ENCODE measurements around the gene KRT5.

The KRT5 gene

DNA sequence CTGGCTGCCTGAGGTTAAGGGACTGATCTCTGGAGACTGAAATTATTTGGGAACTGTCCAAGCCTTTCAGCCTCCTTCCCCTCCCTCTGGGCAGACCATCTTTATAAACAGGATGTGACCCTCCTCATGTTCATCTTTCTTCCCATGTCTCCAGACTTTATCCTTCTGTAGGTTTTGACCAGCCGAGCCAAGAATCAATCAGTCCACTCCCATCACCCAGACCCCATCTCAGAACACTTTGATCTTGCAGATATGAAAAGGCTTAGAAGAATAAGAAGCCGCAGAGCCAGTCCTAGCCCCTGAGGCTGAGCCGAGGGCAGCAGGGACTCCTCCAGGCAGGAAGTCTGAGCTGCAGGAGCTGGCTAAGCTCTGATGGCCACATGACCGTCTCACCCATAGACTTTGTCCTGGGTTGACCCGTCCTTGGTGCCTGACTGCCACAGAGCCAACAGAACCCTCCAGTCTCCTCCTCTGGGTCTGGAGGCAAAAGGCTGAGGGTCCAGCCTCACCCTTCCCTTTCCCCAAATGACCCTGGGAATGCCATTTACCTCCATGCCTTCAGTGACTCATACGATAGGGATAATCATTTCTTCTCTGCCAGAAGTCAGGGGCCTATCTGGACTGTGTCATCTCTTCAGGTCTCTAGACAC is 31.1 kb upstream of the KRT5 start:
- Histone ChIP-seq H3K4me3 (replicated peaks; ENCODE audit: insufficient read depth, low read length) (no peak overlapping the region), H3K27ac (replicated peaks) (no peak overlapping the region), H3K27me3 (ENCODE audit: insufficient read depth, poor library complexity, severe bottlenecking) (no peaks in the 10 kb centered on the region)
- TF ChIP-seq, protein P1, sequence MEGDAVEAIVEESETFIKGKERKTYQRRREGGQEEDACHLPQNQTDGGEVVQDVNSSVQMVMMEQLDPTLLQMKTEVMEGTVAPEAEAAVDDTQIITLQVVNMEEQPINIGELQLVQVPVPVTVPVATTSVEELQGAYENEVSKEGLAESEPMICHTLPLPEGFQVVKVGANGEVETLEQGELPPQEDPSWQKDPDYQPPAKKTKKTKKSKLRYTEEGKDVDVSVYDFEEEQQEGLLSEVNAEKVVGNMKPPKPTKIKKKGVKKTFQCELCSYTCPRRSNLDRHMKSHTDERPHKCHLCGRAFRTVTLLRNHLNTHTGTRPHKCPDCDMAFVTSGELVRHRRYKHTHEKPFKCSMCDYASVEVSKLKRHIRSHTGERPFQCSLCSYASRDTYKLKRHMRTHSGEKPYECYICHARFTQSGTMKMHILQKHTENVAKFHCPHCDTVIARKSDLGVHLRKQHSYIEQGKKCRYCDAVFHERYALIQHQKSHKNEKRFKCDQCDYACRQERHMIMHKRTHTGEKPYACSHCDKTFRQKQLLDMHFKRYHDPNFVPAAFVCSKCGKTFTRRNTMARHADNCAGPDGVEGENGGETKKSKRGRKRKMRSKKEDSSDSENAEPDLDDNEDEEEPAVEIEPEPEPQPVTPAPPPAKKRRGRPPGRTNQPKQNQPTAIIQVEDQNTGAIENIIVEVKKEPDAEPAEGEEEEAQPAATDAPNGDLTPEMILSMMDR (IDR thresholded peaks at IDR 0.05; ENCODE audit: insufficient read depth, low read length), result no peak
- TF ChIP-seq SPI1 (IDR thresholded peaks at IDR 0.05; ENCODE audit: borderline replicate concordance, low read depth), result no peak
- TF ChIP-seq, protein P2, sequence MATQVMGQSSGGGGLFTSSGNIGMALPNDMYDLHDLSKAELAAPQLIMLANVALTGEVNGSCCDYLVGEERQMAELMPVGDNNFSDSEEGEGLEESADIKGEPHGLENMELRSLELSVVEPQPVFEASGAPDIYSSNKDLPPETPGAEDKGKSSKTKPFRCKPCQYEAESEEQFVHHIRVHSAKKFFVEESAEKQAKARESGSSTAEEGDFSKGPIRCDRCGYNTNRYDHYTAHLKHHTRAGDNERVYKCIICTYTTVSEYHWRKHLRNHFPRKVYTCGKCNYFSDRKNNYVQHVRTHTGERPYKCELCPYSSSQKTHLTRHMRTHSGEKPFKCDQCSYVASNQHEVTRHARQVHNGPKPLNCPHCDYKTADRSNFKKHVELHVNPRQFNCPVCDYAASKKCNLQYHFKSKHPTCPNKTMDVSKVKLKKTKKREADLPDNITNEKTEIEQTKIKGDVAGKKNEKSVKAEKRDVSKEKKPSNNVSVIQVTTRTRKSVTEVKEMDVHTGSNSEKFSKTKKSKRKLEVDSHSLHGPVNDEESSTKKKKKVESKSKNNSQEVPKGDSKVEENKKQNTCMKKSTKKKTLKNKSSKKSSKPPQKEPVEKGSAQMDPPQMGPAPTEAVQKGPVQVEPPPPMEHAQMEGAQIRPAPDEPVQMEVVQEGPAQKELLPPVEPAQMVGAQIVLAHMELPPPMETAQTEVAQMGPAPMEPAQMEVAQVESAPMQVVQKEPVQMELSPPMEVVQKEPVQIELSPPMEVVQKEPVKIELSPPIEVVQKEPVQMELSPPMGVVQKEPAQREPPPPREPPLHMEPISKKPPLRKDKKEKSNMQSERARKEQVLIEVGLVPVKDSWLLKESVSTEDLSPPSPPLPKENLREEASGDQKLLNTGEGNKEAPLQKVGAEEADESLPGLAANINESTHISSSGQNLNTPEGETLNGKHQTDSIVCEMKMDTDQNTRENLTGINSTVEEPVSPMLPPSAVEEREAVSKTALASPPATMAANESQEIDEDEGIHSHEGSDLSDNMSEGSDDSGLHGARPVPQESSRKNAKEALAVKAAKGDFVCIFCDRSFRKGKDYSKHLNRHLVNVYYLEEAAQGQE (IDR thresholded peaks at IDR 0.05; ENCODE audit: insufficient replicate concordance, low read depth), result no peak
- no peak for TF ChIP-seq GABPA (IDR thresholded peaks at IDR 0.05; ENCODE audit: low read depth)
- no peak for TF ChIP-seq POLR2AphosphoS5 (IDR thresholded peaks at IDR 0.05; ENCODE audit: low read depth)
- no peak for DNase-seq (ENCODE audit: low read depth in 1 of 2, low spot score in 1 of 2)

DNA sequence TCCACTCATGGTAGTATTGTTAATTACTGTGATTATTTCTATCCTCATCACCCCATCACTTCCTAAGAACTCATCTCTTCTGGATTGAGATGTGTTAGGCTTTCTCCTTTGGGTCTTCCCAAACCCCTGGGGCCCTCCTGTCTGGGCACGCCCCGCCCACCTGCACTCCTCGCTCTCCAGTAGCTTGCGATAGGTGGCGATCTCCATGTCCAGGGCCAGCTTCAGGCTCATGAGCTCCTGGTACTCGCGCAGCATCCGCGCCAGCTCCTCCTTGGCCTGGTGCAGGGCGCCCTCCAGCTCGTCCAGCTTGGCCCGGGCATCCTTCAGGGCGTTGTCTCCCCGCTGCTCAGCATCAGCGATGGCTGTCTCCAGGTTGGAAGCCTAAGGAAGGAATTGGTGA is 25.9 kb upstream of the KRT5 start:
- TF ChIP-seq, protein P1 (IDR thresholded peaks at IDR 0.05; ENCODE audit: insufficient read depth, low read length), result no peak
- TF ChIP-seq POLR2AphosphoS5 (IDR thresholded peaks at IDR 0.05; ENCODE audit: low read depth), result no peak
- TF ChIP-seq, protein P2 (IDR thresholded peaks at IDR 0.05; ENCODE audit: insufficient replicate concordance, low read depth), result no peak
- no peak overlapping the region for H3K4me3 ChIP-seq (replicated peaks; ENCODE audit: insufficient read depth, low read length)
- no peak for DNase-seq (ENCODE audit: low read depth in 1 of 2, low spot score in 1 of 2)
- H3K27me3 ChIP-seq (ENCODE audit: insufficient read depth, poor library complexity, severe bottlenecking), result no peaks in the 10 kb centered on the region
- H3K27ac ChIP-seq (replicated peaks), result no peak overlapping the region

DNA sequence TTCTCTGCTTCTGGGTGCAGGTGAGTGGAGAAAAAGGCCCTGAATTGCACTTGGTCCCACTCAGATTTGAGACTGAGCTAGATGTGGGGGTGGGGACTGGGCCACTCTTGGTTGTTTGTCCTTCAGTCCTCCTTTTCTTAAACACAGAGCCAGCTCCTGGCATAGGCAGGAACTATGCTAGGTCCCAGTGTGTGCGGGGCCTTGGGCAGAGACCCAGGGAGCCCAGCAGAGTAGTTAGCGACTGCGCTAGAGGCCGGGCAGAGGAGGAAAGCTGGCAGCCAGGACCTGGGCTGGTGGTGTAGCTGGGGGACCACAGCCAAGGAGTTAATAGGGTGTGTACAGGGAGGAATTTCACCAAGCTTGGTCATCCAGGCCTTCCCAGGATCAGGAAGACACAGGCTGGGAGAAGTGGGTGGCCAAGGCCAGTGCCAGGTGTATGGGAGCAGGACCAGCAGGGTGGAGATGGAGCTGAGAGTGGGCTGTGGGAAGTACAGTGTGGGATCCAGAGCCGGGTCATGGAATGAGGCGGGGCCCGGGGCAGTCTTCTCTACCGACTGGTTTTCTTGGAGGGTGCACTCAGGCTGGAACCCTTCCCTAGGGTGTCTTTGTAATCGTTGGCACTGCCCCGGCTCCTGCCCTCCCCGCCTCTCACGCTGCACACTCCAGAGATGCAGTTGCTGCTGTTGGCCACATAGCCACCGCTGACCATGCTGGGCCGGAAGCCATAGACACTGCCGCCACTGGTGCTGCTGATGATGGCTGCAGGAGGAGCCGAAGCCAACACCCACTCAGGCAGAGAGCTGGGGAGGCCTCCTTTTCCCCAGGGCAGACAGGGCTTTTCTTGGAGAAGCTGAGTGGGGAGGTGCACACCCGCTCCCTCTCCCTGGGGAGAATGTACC is 24.0 kb upstream of the KRT5 start:
- no peak overlapping the region for H3K27ac ChIP-seq (replicated peaks)
- no peaks in the 10 kb centered on the region for H3K27me3 ChIP-seq (ENCODE audit: insufficient read depth, poor library complexity, severe bottlenecking)
- no peak for DNase-seq (ENCODE audit: low read depth in 1 of 2, low spot score in 1 of 2)
- H3K4me3 ChIP-seq (replicated peaks; ENCODE audit: insufficient read depth, low read length), result no peak overlapping the region
- TF ChIP-seq, protein P1 (IDR thresholded peaks at IDR 0.05; ENCODE audit: insufficient read depth, low read length), result no peak
- TF ChIP-seq POLR2AphosphoS5 (IDR thresholded peaks at IDR 0.05; ENCODE audit: low read depth), result no peak
- no peak for TF ChIP-seq SPI1 (IDR thresholded peaks at IDR 0.05; ENCODE audit: borderline replicate concordance, low read depth)
- no peak for TF ChIP-seq GABPA (IDR thresholded peaks at IDR 0.05; ENCODE audit: low read depth)
- TF ChIP-seq, protein P2 (IDR thresholded peaks at IDR 0.05; ENCODE audit: insufficient replicate concordance, low read depth), result no peak

Measured in HL-60 (cell line).